ENCODE data around the gene ADNP2. TPM values are rescaled to one million over a fixed set of nuclear protein-coding genes. Genes with fewer than 3 reads are reported as not detected.

The ADNP2 gene
- total RNA-seq, 1 experiment from 2014 or later, result 12.6 TPM

GRCh38 chr18:80108121-80108536 is 933 bp upstream of the ADNP2 start:
- peaks cover 8% of the 10 kb centered on the region; the same call in 1 of the 2 replicates for H3F3A ChIP-seq (ENCODE audit: insufficient read depth, low read depth)
- no peak overlapping the region for H3K4me3 ChIP-seq
- TF ChIP-seq CTCF (conservative IDR thresholded peaks at IDR 0.05), result no peak
- no peak for TF ChIP-seq EZH2 (IDR thresholded peaks at IDR 0.05; ENCODE audit: low read depth)
- no peaks in the 10 kb centered on the region for H3K9me3 ChIP-seq (ENCODE audit: insufficient read depth, low read depth)
- POLR2A ChIA-PET (ENCODE audit: unreplicated experiment), result interaction anchor here (1.3 kb wide), 1 partner anchor 75 kb away, joined by 7 read pairs; no protein-coding TSS in a partner anchor
- CTCF ChIA-PET, result no interaction called here
- no peak overlapping the region for H3K27ac ChIP-seq
- no peaks in the 10 kb centered on the region for H3K27me3 ChIP-seq (ENCODE audit: insufficient read depth, low read depth)
- intact Hi-C loops (cut with micrococcal nuclease; ENCODE audit: unreplicated experiment), result no loop called here
- H3K4me2 ChIP-seq, result no peak overlapping the region; the same call in 1 of the 2 replicates
- H4K20me1 ChIP-seq (ENCODE audit: insufficient read depth), result peaks cover 21% of the 10 kb centered on the region
- no peak overlapping the region for H2AFZ ChIP-seq
- no TSS peak for BruUV-seq (replicated peaks)
- peaks cover 4% of the 10 kb centered on the region; the same call in 1 of the 2 replicates for H3K36me3 ChIP-seq (ENCODE audit: low read depth)
- no peak for DNase-seq
- H3K79me2 ChIP-seq (ENCODE audit: low read depth), result peaks cover 34% of the 10 kb centered on the region
- H3K9me2 ChIP-seq (ENCODE audit: insufficient read depth), result no peaks in the 10 kb centered on the region
- H3K4me1 ChIP-seq (replicated peaks; ENCODE audit: insufficient read depth), result peaks cover 12% of the 10 kb centered on the region

- Histone ChIP-seq H3K4me3 (peak overlapping the region; percentile 81), H3K79me2 (ENCODE audit: low read depth) (peaks cover 49% of the 10 kb centered on the region), H3K4me1 (replicated peaks; ENCODE audit: insufficient read depth) (peaks cover 12% of the 10 kb centered on the region), H2AFZ (no peak overlapping the region; the same call in 1 of the 2 replicates), H3K27me3 (ENCODE audit: insufficient read depth, low read depth) (no peaks in the 10 kb centered on the region), H4K20me1 (ENCODE audit: insufficient read depth) (peaks cover 35% of the 10 kb centered on the region), H3K9me2 (ENCODE audit: insufficient read depth) (no peaks in the 10 kb centered on the region), H3K36me3 (ENCODE audit: low read depth) (peaks cover 4% of the 10 kb centered on the region; the same call in 1 of the 2 replicates), H3K4me2 (peak overlapping the region; percentile 93), H3K9me3 (ENCODE audit: insufficient read depth, low read depth) (no peaks in the 10 kb centered on the region), H3K27ac (no peak overlapping the region), H3F3A (ENCODE audit: insufficient read depth, low read depth) (peaks cover 8% of the 10 kb centered on the region; the same call in 1 of the 2 replicates)
- no TSS peak for BruUV-seq (replicated peaks)
- CTCF ChIA-PET, result no interaction called here
- no peak for DNase-seq
- no peak for TF ChIP-seq CTCF (conservative IDR thresholded peaks at IDR 0.05)
- no peak for TF ChIP-seq EZH2 (IDR thresholded peaks at IDR 0.05; ENCODE audit: low read depth)
- intact Hi-C loops (cut with micrococcal nuclease; ENCODE audit: unreplicated experiment), result loop anchor here (1.0 kb wide), 1 partner anchor 75 kb away; the partner anchor contains the start of gene RBFA
- POLR2A ChIA-PET (ENCODE audit: unreplicated experiment), result interaction anchor here (0.5 kb wide), 1 partner anchor 76 kb away, joined by 4 read pairs; the partner anchor contains the start of gene RBFA
Measured at GRCh38 chr18:80109676-80110078, 615 bp downstream of the ADNP2 start.

- CTCF ChIA-PET, result no interaction called here
Measured at GRCh38 chr18:80112624-80113248, 3.7 kb downstream of the ADNP2 start.

More at GRCh38 chr18:80112624-80113248, 3.7 kb downstream of the ADNP2 start:
- Histone ChIP-seq H3K27me3 (ENCODE audit: insufficient read depth, low read depth) (no peaks in the 10 kb centered on the region), H3K9me2 (ENCODE audit: insufficient read depth) (no peaks in the 10 kb centered on the region), H4K20me1 (ENCODE audit: insufficient read depth) (peaks cover 66% of the 10 kb centered on the region), H3K9me3 (ENCODE audit: insufficient read depth, low read depth) (no peaks in the 10 kb centered on the region), H3K4me1 (replicated peaks; ENCODE audit: insufficient read depth) (peaks cover 12% of the 10 kb centered on the region), H3K27ac (no peak overlapping the region), H3K4me2 (no peak overlapping the region), H3K79me2 (ENCODE audit: low read depth) (peaks cover 80% of the 10 kb centered on the region), H3K36me3 (ENCODE audit: low read depth) (peaks cover 9% of the 10 kb centered on the region), H2AFZ (no peak overlapping the region), H3K4me3 (no peak overlapping the region), H3F3A (ENCODE audit: insufficient read depth, low read depth) (peaks cover 8% of the 10 kb centered on the region; the same call in 1 of the 2 replicates)
- BruUV-seq (replicated peaks), result no TSS peak
- no peak for DNase-seq
- intact Hi-C loops (cut with micrococcal nuclease; ENCODE audit: unreplicated experiment), result no loop called here
- TF ChIP-seq CTCF (conservative IDR thresholded peaks at IDR 0.05) (no peak), EZH2 (IDR thresholded peaks at IDR 0.05; ENCODE audit: low read depth) (no peak)
- POLR2A ChIA-PET (ENCODE audit: unreplicated experiment), result no interaction called here
